T-helper 22 cell (primary cell): ENCODE results near the gene IGF1.

Experiments
- DNase-seq: peaks from one replicate; pipeline ENCODE4 v3.0.0-alpha.2; 2020; ENCODE audit warnings: low read depth

Gene IGF1

GRCh38 chr12:102426599-102427542 is 53.5 kb downstream of the IGF1 start:
- no peak for DNase-seq

GRCh38 chr12:102425109-102426039 is 55.0 kb downstream of the IGF1 start:
- no peak for DNase-seq

- DNase-seq = no peak
Measured at GRCh38 chr12:102423462-102423861, 56.9 kb downstream of the IGF1 start.

GRCh38 chr12:102421802-102422583 is 58.4 kb downstream of the IGF1 start:
- no peak for DNase-seq

- no peak for DNase-seq
Measured at GRCh38 chr12:102419094-102419764, 61.1 kb downstream of the IGF1 start.

- DNase-seq = no peak
Measured at GRCh38 chr12:102417055-102417454, 63.3 kb downstream of the IGF1 start.

- DNase-seq = no peak
Measured at GRCh38 chr12:102415515-102415914, 64.8 kb downstream of the IGF1 start.

- DNase-seq = no peak
Measured at GRCh38 chr12:102413396-102413795, 67.0 kb downstream of the IGF1 start.

GRCh38 chr12:102410511-102410910 is 69.9 kb downstream of the IGF1 start:
- DNase-seq = no peak

GRCh38 chr12:102408487-102409297 is 71.7 kb downstream of the IGF1 start:
- no peak for DNase-seq

GRCh38 chr12:102407776-102408486 is 72.4 kb downstream of the IGF1 start:
- DNase-seq = no peak

- DNase-seq = no peak
Measured at GRCh38 chr12:102406033-102406584, 74.3 kb downstream of the IGF1 start.

- no peak for DNase-seq
Measured at GRCh38 chr12:102401087-102401486, 79.3 kb downstream of the IGF1 start.

GRCh38 chr12:102399653-102400052 is 80.7 kb downstream of the IGF1 start:
- DNase-seq = no peak

GRCh38 chr12:102396276-102396675 is 84.1 kb downstream of the IGF1 start:
- no peak for DNase-seq

- DNase-seq = no peak
Measured at GRCh38 chr12:102394200-102394599, 86.2 kb downstream of the IGF1 start.

GRCh38 chr12:102390068-102390467 is 90.3 kb downstream of the IGF1 start:
- DNase-seq = no peak

GRCh38 chr12:102388469-102388868 is 91.9 kb downstream of the IGF1 start:
- no peak for DNase-seq

GRCh38 chr12:102385343-102385742 is 95.0 kb downstream of the IGF1 start:
- DNase-seq = no peak
